T1000 (cell line): ENCODE measurements around the gene SPOP.

ENCODE experiments used
- DNase-seq: peaks from one replicate; lab custom pipeline; 2025; ENCODE audit warnings: mixed read lengths; lab: John Stamatoyannopoulos, UW

The SPOP gene

DNA sequence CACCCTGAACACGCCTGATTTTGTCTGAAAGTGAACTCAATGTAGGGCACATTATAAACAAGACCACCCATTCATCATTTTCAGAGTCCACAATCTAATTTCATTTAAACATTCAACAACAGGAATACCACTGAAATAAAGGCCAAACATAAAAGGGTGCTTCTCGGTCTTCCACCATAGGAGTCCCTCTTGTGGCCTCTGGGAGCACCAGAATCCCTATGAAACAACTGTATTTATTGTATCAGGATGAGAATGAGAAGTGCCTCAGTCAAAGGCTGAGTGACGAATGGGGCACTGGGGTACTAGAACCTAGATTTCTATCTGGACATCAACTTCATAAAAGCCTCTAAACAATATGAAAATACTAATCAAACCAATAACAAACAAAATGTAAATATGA lies 61.8 kb downstream of the SPOP start:
- no peak for DNase-seq

- no peak for DNase-seq
Measured at GRCh38 chr17:49613182-49613800, 64.6 kb downstream of the SPOP start.

GRCh38 chr17:49612726-49613125 lies 65.2 kb downstream of the SPOP start:
- DNase-seq, result no peak

DNA sequence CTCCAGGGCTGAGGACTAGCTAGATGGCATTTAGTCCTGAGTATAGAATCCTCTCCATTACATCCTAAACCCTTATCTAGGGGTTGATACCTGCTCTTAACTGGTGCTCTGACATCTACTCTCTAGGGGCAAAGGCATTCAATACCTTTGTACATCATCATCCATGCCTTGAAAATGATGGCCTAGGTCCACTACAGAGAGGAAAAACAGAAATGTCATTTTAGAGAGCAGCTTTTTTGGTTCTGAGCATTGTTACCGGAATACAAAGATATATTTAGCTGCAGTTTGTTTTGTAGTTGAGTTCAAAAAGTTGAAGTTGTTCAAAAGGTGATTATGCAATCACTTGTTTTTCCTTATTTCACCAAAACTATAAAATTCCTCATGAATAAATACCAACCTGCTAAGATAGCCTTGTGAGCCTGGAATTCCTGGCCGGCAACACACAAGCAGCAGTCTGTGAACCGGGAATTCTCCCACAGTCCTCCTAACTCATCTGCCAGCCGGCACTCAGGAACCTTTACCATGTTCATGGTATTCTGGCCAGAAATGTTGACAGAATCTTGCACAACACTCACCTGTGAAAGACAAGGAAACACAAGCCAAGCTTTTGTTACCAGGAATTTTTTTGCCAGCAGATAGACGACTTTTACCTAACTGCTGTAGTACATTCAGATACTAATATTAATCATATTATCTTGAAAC lies 66.9 kb downstream of the SPOP start:
- no peak for DNase-seq

DNA sequence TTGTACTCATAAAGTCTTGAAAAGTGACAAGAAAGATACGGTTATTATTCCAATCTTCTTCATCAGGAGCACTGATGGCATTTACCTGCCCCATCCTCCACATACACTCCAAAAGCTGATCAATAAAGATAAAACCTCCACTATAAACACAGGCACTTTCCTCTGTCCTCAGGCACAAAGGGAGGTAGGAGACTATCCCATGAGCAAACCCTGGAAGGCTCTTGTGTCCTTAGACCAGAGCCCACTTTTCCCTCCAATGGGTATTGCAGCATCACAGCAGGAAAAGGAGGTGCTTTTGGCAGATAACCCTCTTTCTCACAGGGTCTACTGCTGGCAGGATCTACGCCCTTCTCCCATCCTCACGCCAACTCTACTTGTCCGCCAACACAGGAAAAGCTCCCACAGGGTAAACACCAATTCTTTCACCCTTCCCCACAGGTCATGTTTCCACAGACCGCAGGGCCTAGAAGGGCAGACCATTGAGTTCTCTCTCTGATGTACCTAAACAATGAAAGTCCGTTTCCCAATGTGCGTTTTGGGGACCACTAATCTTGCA lies 73.5 kb downstream of the SPOP start:
- DNase-seq, result no peak

DNA sequence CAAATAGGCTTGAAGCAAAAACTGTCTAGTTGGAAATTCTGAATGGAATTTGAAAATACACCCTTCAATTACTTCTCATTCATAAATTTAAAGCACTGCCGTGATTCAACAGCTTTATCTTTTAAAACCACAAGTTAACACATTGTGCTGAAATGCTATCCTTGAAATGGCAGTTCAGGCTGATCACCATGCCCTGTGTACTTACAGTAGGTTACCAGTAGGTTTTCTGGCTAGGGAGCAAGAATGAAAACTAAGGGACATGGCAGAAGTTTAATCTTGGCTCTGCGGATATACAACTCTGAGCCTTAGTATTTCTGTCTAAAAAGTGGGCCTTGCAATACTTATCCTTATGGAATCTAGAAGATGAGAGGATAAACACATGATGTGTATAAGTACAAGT lies 74.2 kb downstream of the SPOP start:
- DNase-seq, result no peak

GRCh38 chr17:49603238-49603637 lies 74.7 kb downstream of the SPOP start:
- DNase-seq, result no peak

GRCh38 chr17:49602783-49603182 lies 75.1 kb downstream of the SPOP start:
- no peak for DNase-seq

DNA sequence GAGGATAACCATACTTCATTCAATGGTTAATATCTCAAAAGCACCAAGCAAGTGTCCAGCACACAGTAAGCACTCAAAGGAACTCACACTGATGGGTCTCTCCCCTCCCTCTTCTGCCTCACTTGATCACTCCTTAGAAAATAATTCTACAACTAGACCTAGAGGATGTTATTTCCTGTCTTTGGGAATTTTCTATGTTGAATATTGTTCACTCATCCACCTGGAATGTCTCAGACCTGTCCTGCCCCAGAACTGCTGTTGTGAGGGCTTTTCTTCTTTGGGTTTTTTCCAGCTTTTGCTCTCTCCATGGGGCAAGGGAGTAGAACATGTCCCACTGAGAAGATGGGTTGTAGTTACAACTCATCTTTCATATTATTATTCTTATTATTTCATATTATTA lies 76.9 kb downstream of the SPOP start:
- no peak for DNase-seq

DNA sequence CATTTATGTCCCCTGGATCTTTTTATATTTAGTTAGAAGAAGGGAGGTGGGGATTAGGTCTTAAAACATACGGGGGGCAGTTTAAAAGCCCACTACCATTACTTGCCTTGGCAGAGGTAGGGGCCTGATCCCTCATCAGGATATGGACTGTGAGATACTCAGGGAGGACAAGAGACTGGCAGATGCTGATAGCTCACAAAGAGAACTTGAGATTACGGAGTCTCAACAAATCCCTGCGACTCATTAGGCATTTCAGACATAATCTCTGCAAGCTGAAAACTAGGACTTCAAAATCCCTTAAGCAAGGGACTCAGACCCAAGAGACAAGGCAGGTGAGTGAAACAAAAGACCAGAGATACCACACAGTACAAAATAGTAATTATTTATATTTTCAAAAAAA lies 79.0 kb downstream of the SPOP start:
- no peak for DNase-seq

DNA sequence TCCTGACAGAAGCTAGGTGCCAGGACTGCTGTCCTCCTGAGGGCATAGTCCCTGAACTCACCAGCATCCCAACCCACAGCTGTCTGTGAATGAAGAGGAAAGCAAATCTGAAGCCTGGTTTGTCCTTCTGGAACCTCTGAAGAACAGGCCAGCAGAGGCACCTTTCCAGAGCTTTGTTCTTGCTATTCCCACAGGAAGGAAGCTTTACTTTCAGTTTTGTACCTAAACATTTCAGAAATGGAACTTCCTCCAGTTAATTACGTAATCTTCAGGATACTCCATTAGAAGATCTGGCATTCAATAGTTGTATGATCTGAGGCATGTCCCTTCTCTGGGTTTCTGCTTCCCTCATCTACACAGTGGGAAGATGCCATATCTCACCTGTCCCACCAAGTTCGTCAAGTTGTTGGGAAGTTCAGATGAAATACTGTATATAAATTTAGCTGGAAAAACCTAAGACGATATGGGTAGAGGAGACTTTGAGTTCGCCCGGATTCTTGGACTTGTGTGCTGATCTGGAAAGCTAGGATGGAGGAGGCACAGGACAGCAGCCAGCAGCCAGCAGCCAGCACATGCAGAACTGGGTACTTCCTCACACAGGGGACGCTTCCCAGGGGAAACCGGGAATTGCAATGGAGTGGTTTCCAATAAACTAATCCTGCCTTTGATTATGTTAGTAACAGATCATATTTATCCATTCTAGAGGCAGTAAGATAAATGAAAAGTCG lies 79.8 kb downstream of the SPOP start:
- DNase-seq, result no peak

GRCh38 chr17:49597436-49597835 lies 80.5 kb downstream of the SPOP start:
- DNase-seq, result no peak

DNA sequence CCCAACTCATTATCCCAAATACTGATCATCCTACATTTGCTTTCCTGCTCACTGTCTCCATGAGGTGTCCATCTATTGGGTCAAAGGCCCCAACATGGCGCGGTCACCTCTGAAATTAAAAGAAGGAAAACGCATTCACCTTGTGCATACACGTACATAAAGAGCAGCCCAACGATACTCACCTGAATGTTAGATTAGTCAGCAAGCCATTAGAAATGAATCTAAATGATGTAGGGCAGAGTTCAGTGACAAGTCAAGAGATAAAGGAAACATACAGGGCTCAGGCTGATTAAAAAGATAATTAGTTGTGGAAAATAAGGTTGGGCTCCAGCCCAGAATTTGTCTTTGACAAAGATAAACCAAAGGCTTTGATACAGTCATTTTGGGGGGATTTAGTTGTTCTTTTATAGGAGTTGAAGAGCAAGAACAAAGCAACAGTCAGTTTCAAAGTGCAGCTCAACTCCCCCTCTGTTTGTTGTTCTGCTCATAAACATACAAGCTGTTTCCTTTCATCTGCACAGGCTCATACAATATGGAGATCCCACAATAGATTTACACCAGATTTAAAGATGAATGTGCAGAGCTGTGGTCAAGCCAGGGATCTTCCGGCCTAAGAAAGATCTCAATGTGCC lies 81.2 kb downstream of the SPOP start:
- DNase-seq, result no peak

GRCh38 chr17:49595980-49596379 lies 81.9 kb downstream of the SPOP start:
- no peak for DNase-seq

GRCh38 chr17:49595328-49595727 lies 82.6 kb downstream of the SPOP start:
- no peak for DNase-seq

DNA sequence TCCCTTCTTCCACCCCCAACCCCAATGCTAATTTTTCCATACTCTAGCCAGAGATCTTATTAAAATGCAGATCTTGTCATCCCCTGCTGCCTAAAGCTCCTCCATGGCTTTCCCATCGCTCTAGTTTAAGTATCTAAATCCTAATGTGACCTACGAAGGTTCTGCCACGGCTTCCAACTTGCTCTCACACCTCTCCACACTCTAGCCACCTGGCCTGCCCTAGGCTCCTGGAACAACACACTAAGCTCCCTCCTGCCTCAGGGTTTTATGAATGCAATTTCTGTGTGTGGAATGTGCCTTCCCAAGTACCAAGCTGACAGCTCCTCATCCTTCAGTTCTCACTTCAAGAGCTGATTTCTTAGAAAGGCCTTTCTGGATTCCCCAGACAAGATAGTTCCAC lies 85.6 kb downstream of the SPOP start:
- DNase-seq, result no peak

DNA sequence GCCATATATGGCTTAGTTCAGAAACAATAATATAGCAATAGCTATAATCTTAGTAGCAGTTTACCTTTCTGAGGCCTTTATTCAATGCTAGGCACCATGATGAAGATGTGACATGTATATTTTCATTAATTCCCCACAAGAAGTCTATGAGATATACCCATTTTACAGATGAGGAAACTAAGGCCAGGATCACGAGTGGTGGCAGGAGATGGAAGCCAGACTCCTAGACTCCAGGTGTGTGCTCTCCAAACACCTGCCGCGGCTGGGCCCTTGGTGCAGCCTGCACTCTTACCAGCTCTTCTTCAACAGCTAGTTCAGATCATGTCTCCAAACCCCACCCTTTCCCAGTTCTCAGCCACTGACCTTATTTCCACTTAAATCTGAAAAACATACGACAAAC lies 87.0 kb downstream of the SPOP start:
- DNase-seq, result no peak

- DNase-seq, result no peak
Measured at GRCh38 chr17:49589577-49589927, 88.3 kb downstream of the SPOP start.

DNA sequence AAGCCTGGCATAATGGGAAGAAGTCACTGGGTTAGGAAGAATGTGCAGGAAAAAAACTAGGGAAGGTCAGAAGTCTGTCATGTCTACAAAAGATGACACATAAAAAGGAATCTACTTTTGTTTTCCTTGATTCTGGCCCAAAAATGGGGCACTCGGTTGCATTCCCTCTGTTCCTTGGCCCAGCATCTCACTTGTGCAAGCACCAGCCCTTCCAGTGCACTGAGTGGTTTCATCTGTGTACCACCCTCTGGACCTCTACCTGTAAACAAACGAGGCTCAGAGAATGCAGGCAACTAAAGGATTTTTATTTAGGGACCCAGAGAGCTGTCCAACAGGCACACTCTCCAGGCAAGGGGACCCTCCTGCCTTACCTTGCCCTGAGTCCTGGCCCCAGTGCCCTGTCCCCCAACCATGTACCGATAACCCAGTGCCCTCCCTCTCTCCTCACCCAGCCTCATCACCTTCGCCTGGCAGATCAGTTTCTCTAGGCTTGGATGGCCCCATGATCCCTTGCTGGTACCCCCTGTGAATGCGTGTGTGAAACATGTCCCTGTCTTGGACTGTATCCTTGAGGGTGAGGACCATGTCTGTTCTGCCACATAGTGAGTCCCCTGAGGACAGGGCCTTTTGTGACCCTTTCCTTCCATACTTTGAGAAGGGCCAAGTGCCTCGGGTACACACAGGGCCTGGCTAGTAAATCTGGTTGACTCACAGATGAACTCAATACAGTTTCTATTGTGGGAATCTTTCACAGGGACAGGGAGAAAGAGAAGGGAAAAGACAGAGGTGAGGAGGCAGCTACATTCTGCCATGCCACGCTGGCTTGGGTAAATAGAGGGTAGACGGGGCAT lies 88.9 kb downstream of the SPOP start:
- no peak for DNase-seq

GRCh38 chr17:49588312-49588711 lies 89.6 kb downstream of the SPOP start:
- no peak for DNase-seq

GRCh38 chr17:49587366-49588073 lies 90.4 kb downstream of the SPOP start:
- no peak for DNase-seq
